Left forelimb (tissue), 1 donor: Measurements from ENCODE around the gene KIR3DL1.
"Not testable (repeated sequence)": the region's sequence is repeated elsewhere in the genome, so short reads cannot be mapped to it uniquely, and the experiment has no call there.

Experiments used
- DNase-seq: peaks from one replicate; pipeline ENCODE4 v3.0.0-alpha.2; 2018; ENCODE audit warnings: low spot score

The KIR3DL1 gene

GRCh38 chr19:54814571-54814970, 1.7 kb upstream of the KIR3DL1 start:
- not testable (repeated sequence) for DNase-seq

DNA sequence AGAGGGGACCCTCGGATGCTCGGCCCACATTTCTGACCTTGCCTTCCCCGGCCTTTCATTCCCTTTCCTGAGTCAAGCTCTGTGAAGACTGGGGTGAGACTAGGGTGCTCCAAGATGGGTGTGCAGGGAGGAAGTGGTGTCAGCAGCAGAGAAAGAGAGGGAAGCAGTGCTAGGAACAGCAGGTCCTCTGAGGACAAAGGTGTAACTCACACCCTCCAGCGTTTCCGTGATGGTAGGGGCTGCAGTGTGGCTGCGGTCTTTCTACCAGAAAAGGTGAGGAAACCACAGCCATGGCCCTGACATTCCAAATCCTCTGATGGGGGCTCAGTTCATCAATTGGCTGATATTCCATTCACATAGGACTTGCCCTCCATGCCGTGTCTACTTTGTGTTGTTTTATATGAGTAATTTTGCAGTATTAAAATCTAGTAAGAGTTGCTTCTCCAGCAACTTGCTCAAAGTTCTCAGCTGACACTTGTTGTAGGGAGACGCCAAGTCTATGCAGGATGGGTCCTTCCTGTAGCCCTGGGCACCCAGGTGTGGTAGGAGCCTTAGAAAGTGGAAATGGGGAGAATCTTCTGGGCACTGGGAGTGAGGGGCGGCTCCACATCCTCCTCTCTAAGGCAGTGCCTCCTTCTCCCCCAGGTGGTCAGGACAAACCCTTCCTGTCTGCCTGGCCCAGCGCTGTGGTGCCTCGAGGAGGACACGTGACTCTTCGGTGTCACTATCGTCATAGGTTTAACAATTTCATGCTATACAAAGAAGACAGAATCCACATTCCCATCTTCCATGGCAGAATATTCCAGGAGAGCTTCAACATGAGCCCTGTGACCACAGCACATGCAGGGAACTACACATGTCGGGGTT, 1.6 kb downstream of the KIR3DL1 start:
- DNase-seq: no peak

- not testable (repeated sequence) for DNase-seq
Measured at GRCh38 chr19:54824416-54824815, 8.1 kb downstream of the KIR3DL1 start.

GRCh38 chr19:54825326-54825725, 9.1 kb downstream of the KIR3DL1 start:
- not testable (repeated sequence) for DNase-seq

DNA sequence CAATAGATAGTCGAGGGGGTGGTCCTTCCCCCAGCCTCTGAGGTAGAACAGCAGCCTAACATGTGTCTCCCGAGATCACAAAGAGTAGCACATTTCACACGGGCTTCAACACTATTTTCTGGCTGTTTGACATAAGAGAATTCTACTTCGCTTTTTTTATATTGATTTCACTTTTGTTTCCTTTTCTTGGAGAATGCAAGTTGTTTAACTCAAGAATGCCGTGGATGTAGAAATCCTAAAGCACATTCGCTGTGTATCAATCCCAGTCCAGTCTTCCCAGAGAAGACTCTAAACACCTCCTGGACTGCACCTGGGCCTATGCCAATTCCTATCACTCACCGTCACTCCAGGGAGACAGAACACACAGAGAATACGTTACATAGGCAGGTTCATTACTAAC, 11.8 kb downstream of the KIR3DL1 start:
- not testable (repeated sequence) for DNase-seq

GRCh38 chr19:54832496-54832895, 16.2 kb downstream of the KIR3DL1 start, which contains the start of gene KIR2DS4:
KIR2DS4 (plus strand) TSS chr19:54832676.
- DNase-seq: not testable (repeated sequence)

DNA sequence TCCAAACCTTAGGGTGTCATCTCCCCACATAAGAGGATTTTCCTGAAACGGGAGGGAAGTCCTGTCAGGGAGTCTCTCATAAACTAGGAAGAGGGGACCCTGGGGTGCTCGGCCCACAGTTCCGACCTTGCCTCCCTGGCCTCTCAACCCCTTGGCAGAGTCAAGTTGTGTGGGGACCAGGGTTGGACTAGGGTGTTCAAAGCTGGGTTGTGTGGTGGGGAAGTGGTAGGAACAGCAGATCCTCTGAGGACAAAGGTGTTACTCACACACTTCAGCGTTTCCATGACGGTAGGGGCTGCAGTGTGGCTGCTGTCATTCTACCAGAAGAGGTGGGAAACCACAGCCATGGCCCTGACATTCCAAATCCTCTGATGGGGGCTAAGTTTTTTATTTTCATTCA, 18.9 kb downstream of the KIR3DL1 start:
- not testable (repeated sequence) for DNase-seq

- not testable (repeated sequence) for DNase-seq
Measured at GRCh38 chr19:54837522-54837921, 21.3 kb downstream of the KIR3DL1 start.

- not testable (repeated sequence) for DNase-seq
Measured at GRCh38 chr19:54843171-54843570, 26.9 kb downstream of the KIR3DL1 start.

GRCh38 chr19:54850061-54850640, 33.9 kb downstream of the KIR3DL1 start, which contains the start of gene KIR3DL2:
KIR3DL2 (plus strand) TSS chr19:54850443; CDS start chr19:54850476, 33 bp downstream.
- DNase-seq: not testable (repeated sequence)

DNA sequence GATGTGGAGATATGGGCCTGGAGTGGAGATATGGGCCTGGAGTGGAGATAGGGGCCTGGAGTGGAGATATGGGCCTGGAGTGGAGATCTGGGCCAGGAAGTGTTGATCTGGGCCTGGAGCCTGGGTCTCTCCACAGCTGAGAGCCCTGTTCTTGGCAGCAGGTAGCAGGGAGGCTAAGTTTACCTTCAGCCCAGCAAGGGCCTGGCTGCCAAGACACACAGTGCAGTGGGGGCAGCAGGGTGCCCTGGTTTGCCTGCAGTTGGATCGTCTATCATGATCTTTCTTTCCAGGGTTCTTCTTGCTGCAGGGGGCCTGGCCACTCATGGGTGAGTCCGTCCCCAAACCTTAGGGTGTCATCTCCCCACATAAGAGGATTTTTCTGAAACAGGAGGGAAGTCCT, 34.7 kb downstream of the KIR3DL1 start:
- DNase-seq: no peak

DNA sequence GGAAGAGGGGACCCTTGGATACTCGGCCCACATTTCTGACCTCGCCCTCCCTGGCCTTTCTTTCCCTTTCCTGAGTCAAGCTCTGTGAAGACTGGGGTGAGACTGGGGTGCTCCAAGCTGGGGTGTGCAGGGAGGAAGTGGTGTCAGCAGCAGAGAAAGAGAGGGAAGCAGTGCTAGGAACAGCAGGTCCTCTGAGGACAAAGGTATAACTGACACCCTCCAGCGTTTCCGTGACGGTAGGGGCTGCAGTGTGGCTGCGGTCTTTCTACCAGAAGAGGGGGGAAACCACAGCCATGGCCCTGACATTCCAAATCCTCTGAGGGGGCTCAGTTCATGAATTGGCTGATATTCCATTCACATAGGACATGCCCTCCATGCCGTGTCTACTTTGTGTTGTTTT, 35.1 kb downstream of the KIR3DL1 start:
- no peak for DNase-seq

- not testable (repeated sequence) for DNase-seq
Measured at GRCh38 chr19:54855241-54855640, 39.0 kb downstream of the KIR3DL1 start.

DNA sequence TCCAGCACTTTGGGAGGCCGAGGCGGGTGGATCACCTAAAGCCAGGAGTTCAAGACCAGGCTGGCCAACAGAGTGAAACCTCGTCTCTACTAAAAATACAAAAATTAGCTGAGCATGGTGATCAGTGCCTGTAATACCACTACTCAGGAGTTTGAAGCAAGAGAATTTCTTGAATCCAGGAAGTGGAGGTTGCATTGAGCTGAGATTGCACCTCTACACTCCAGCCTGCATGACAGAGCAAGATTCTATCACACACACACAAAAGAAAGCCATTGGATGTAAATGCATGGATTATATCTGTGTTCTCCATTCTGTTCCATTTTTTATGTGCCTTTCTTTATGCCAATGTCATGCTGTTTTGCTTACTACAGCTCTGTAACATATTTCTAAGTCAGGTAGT, 42.2 kb downstream of the KIR3DL1 start:
- not testable (repeated sequence) for DNase-seq

DNA sequence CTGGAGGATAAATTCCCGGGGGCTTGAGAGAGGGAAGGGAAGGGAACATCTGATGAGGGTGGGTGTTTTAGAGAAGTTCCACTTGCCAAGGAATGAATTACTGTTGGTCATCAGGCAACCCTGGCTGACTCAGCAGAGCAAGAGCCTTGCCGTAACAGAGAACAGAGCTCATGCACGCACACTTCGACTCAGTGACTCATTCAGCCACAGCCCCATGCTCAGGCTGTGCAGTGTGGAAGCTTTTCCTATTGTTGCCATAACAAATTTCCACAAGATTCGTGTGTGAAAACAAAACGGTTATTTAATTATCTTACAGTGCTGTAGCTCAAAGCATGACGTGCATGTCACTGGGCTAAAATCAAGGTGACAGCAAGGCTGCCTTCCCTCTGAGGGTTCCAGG, 43.2 kb downstream of the KIR3DL1 start:
- DNase-seq: not testable (repeated sequence)

DNA sequence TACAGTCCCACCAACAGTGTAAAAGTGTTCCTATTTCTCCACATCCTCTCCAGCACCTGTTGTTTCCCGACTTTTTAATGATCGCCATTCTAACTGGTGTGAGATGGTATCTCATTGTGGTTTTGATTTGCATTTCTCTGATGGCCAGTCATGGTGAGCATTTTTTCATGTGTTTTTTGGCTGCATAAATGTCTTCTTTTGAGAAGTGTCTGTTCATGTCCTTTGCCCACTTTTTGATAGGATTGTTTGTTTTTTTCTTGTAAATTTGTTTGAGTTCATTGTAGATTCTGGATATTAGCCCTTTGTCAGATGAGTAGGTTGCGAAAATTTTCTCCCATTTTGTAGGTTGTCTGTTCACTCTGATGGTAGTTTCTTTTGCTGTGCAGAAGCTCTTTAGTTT, 47.2 kb downstream of the KIR3DL1 start:
- DNase-seq: not testable (repeated sequence)

DNA sequence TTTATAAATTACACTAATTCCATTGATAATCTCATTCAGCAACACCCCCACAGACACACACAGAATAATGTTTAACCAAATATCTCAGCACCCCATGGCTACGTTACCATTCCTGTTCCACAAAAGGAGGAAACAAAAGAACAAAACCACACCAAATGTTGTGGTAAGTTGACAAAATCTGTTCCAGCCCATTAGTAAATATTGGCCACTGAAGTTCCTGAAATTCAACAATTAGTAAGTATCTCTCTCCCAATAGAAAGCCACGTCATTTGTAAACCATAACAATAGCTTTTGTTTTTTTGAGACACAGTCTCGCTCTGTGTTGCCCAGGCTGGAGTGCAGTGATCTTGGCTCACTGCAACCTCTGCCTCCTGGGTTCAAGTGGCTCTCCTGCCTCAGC, 55.4 kb downstream of the KIR3DL1 start:
- no peak for DNase-seq

DNA sequence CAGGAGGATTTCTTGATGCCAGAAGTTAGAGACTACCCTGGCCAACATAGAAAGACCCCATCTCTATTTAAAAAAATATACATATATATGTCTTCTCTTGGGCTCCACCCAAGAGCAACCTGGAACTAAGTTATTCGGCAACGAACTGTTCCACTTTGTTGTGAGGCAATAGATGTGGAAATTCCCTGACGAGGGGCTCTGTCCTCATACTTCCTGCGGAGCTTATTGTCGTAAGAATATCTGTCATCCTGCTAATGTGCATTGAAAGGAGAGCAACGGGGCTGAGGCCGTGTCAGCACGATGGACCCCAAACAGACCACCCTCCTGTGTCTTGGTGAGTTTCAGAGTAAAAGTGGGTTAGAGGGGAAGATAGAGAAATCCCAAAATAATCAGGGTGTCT, 57.7 kb downstream of the KIR3DL1 start, which contains the start of gene FCAR:
Gene FCAR (plus strand): TSS at position 246 of the 400 bp plus-strand sequence. CDS start 55 bp downstream, at position 301.
- no peak for DNase-seq

- DNase-seq: no peak
Measured at GRCh38 chr19:54875506-54875905, 59.2 kb downstream of the KIR3DL1 start.

GRCh38 chr19:54877471-54877870, 61.2 kb downstream of the KIR3DL1 start:
- no peak for DNase-seq
